ENCODE measurements around the gene LSMEM2. TPM values are rescaled to one million over a fixed set of nuclear protein-coding genes. Genes with fewer than 3 reads are reported as not detected.

LSMEM2 gene
- total and polyA plus RNA-seq, 2 of the 8 experiments (the other 6 are each of a cell fraction or from before 2014, with no cell fraction given): 0.58 to 0.68 TPM

GRCh38 chr3:50266017-50266416 lies 12.9 kb upstream of the LSMEM2 start:
- Histone ChIP-seq H3K23me2 (ENCODE audit: low read depth, low read length) (peaks cover 4% of the 10 kb centered on the region; the same call in 1 of the 2 replicates), H2AFZ (ENCODE audit: low read length) (no peak overlapping the region), H3K4ac (replicated peaks; ENCODE audit: insufficient read length, low read depth, low read length) (peak overlapping the region; percentile 86), H3K56ac (replicated peaks; ENCODE audit: insufficient read length, low read depth, low read length) (no peak overlapping the region), H3K9ac (replicated peaks in 1 of 4; ENCODE audit: extremely low read depth in 1 of 4, low read depth in 3 of 4, low read length in 3 of 4) (no peak overlapping the region), H3K4me2 (ENCODE audit: insufficient read depth in 1 of 2, low read depth in 2 of 2, low read length in 2 of 2) (no peak overlapping the region), H3K4me1 (replicated peaks in 1 of 4; ENCODE audit: control insufficient read depth in 3 of 4, insufficient read depth in 4 of 4, low read length in 3 of 4) (peaks cover 0 to 51% (median 38%) of the 10 kb centered on the region in 4 experiments; a peak in 6 of 7 replicates), H3K23ac (ENCODE audit: insufficient read length) (no peak overlapping the region), H3K14ac (ENCODE audit: insufficient read length) (no peak overlapping the region), H3K9me3 (ENCODE audit: insufficient read depth in 2 of 2, low read depth in 1 of 2, low read length in 1 of 2) (no peaks in the 10 kb centered on the region), H3K18ac (ENCODE audit: extremely low read depth, low read length) (peak overlapping the region; percentile 48; the same call in 1 of the 2 replicates), H3K27me3 (replicated peaks in 1 of 4; ENCODE audit: control insufficient read depth in 3 of 4, extremely low read depth in 1 of 4, insufficient read depth in 3 of 4, low read length in 3 of 4) (no peaks in the 10 kb centered on the region; a peak in 3 of 7 replicates), H2BK12ac (ENCODE audit: low read depth, low read length) (peak overlapping the region; percentile 91; the same call in 1 of the 2 replicates), H2AK5ac (ENCODE audit: low read depth, low read length) (no peak overlapping the region), H2BK20ac (ENCODE audit: low read length) (peak overlapping the region; percentile 95), H2BK15ac (ENCODE audit: low read length) (peak overlapping the region; percentile 95; the same call in 1 of the 2 replicates), H2BK120ac (replicated peaks; ENCODE audit: low read depth, low read length) (no peak overlapping the region), H4K8ac (ENCODE audit: extremely low read depth, insufficient read depth, low read length) (no peak overlapping the region), H3K36me3 (ENCODE audit: control insufficient read depth in 2 of 4, insufficient read depth in 4 of 4, low read length in 3 of 4) (no peaks in the 10 kb centered on the region), H4K91ac (replicated peaks; ENCODE audit: insufficient read length, low read length) (peak overlapping the region; percentile 95), H3K79me1 (ENCODE audit: low read depth, low read length) (no peaks in the 10 kb centered on the region), H3K79me2 (ENCODE audit: control insufficient read depth in 1 of 2, insufficient read depth in 2 of 2, low read length in 2 of 2) (no peaks in the 10 kb centered on the region), H4K5ac (ENCODE audit: insufficient read length, low read depth, low read length) (no peak overlapping the region), H3K4me3 (ENCODE audit: extremely low read depth in 1 of 4, insufficient read depth in 2 of 4, low read depth in 3 of 4, low read length in 4 of 4) (no peak overlapping the region), H2BK5ac (ENCODE audit: low read depth, low read length) (peak overlapping the region; percentile 86; the same call in 1 of the 2 replicates), H3K27ac (ENCODE audit: low read depth, low read length) (no peak overlapping the region), H4K20me1 (replicated peaks in 1 of 2; ENCODE audit: control insufficient read depth in 1 of 2, insufficient read depth in 2 of 2, low read length in 2 of 2) (peaks cover 0 to 1% of the 10 kb centered on the region in 2 experiments)
- 82% methylated on average over 6 of the region's 6 CpGs; no CpG with 5 or more reads in 1 of the 2 experiments for WGBS, 2 experiments (ENCODE audit: extremely low coverage in 1 of 2, insufficient coverage in 1 of 2, insufficient read length in 1 of 2, insufficient replicate concordance in 2 of 2, low coverage in 1 of 2, low lambda C conversion rate in 2 of 2, missing lambda C conversion rate in 1 of 2)
- CTCF ChIA-PET (ENCODE audit: partially characterized antibody): interaction anchor here (0.9 to 53.5 kb wide), 8 partner anchors 8 to 97 kb away, joined by 3 to 2149 read pairs (median 76); partner anchors contain the start of genes GNAI2, GNAT1, HYAL2 and LSMEM2
- FAIRE-seq (no peak), DNase-seq (ENCODE audit: low read depth in 1 of 2, low spot score in 2 of 2) (no peak)
- POLR2A ChIA-PET (ENCODE audit: partially characterized antibody): interaction anchor here (0.6 to 3.5 kb wide), 5 partner anchors 12 to 71 kb away, joined by 3 to 19 read pairs (median 4); partner anchors contain the start of genes GNAI2 and LSMEM2
- TF ChIP-seq JUN (IDR thresholded peaks at IDR 0.05; ENCODE audit: low read depth, low read length): no peak
- no peak for TF ChIP-seq FOSL1 (IDR thresholded peaks at IDR 0.05; ENCODE audit: insufficient read depth, low read depth, low read length)
- TF ChIP-seq RXRA (IDR thresholded peaks at IDR 0.05; ENCODE audit: insufficient read depth, low read depth, low read length): no peak
- no peak for TF ChIP-seq POU5F1 (IDR thresholded peaks at IDR 0.05; ENCODE audit: low read depth, low read length)
- no peak for TF ChIP-seq TEAD4 (IDR thresholded peaks at IDR 0.05; ENCODE audit: low read depth, low read length)
- no peak for TF ChIP-seq HDAC6 (IDR thresholded peaks at IDR 0.05; ENCODE audit: low read depth, low read length)
- no peak for TF ChIP-seq BCL11A (IDR thresholded peaks at IDR 0.05; ENCODE audit: low read depth in 2 of 2, low read length in 2 of 2)
- no peak for TF ChIP-seq SP1 (IDR thresholded peaks at IDR 0.05; ENCODE audit: low read depth, low read length)
- no peak for TF ChIP-seq ATF3 (IDR thresholded peaks at IDR 0.05; ENCODE audit: insufficient read depth, low read depth, low read length)
- TF ChIP-seq ASH2L (IDR thresholded peaks at IDR 0.05; ENCODE audit: low read length): no peak
- TF ChIP-seq CHD1 (IDR thresholded peaks at IDR 0.05; ENCODE audit: low read depth, low read length): no peak
- no peak for TF ChIP-seq CBX8 (IDR thresholded peaks at IDR 0.05; ENCODE audit: borderline replicate concordance, low read depth, low read length)
